Lower leg skin (tissue), 4 donors: ENCODE measurements around the gene P2RX5. TPM values are rescaled to one million over a fixed set of nuclear protein-coding genes. Genes with fewer than 3 reads are reported as not detected.

Experiments
- DNase-seq, 2 donors: peaks; one replicate each; pipeline ENCODE4 v3.0.0-alpha.2; 2019; ENCODE audit warnings: low spot score in 2 of 2
- H3K4me3 ChIP-seq: fragments of 200-600 bp; sonication (generic); 2 replicates; pipeline ENCODE4 v1.5.1; 2017; ENCODE audit warnings: mild to moderate bottlenecking, low read depth; ENCODE audit not compliant: poor library complexity, severe bottlenecking
- CTCF ChIP-seq, 3 donors: fragments of 450-650 bp; IDR thresholded peaks; one replicate each; pipeline ENCODE4 v1.5.1; 2016; ENCODE audit warnings: antibody characterized with exemption in 3 of 3, mild to moderate bottlenecking in 3 of 3, moderate library complexity in 2 of 3
- POLR2A ChIP-seq, 2 donors: fragments of 450-650 bp; IDR thresholded peaks; one replicate each; pipeline ENCODE4 v1.6.1; 2016 to 2017; ENCODE audit warnings: antibody characterized with exemption in 2 of 2, mild to moderate bottlenecking in 1 of 2, moderate library complexity in 1 of 2
- WGBS, 2 donors: methylation state at CpG; one replicate each; pipeline ENCODE4 v1.1.5; 2018; 5-methylcytosine and 5-hydroxymethylcytosine counted together
- intact Hi-C: fragments of 100-400 bp; cut with DNase I; formaldehyde crosslinking; loops from one replicate; pipeline ENCODE4 v1.15.0; 2023; ENCODE audit warnings: low total_unique reads
- total RNA-seq, 4 donors: library from RNA; depleted of rRNA; stranded (reverse); fragments of >200 nt; gene quantifications; one replicate each; pipeline ENCODE4 v1.1.0, GENCODE V29; 2016

Gene P2RX5
- total RNA-seq, 4 donors from 2014 or later = 0.89 TPM; not detected in 3

GRCh38 chr17:3636154-3636907 is 59.6 kb downstream of the P2RX5 start, which contains the start of the genes CTNS and SHPK:
TSS of gene CTNS (plus strand) at chr17:3636760. CDS start at chr17:3640207, 3,447 bp downstream.
TSS of gene SHPK (minus strand) at chr17:3636250. CDS start at chr17:3636219, 31 bp downstream.
- intact Hi-C loops = no loop called here
- H3K4me3 ChIP-seq = peak within 1 kb of the TSS; percentile 80
- TF ChIP-seq POLR2A (IDR thresholded peaks at IDR 0.05) = no peak
- no peak for TF ChIP-seq CTCF (IDR thresholded peaks at IDR 0.05)
- 0% methylated on average over 2 to 55 of the region's 68 CpGs for WGBS, 2 donors
- DNase-seq = peak; percentile 96 to 99

GRCh38 chr17:3635474-3636153 is 60.3 kb downstream of the P2RX5 start:
- no peak for TF ChIP-seq POLR2A (IDR thresholded peaks at IDR 0.05)
- no peak for TF ChIP-seq CTCF (IDR thresholded peaks at IDR 0.05)
- intact Hi-C loops = no loop called here
- whole genome bisulfite sequencing, 2 donors = 23 to 40% methylated on average over 18 to 33 of the region's 38 CpGs
- no peak for DNase-seq
- peak overlapping the region; percentile 80 for H3K4me3 ChIP-seq

- TF ChIP-seq POLR2A (IDR thresholded peaks at IDR 0.05) = no peak
- TF ChIP-seq CTCF (IDR thresholded peaks at IDR 0.05) = no peak
- 92 to 99% methylated on average over 7 of the region's 7 CpGs for WGBS, 2 donors
- intact Hi-C loops = no loop called here
- no peak overlapping the region for H3K4me3 ChIP-seq
- DNase-seq = no peak
These were observed 63.7 kb downstream of the P2RX5 start for GRCh38 chr17:3632287-3632686.

GRCh38 chr17:3630781-3631180 is 65.2 kb downstream of the P2RX5 start:
- DNase-seq = no peak
- WGBS, 2 donors = 90 to 93% methylated on average over 10 of the region's 10 CpGs
- H3K4me3 ChIP-seq = no peak overlapping the region
- TF ChIP-seq POLR2A (IDR thresholded peaks at IDR 0.05) = no peak
- no peak for TF ChIP-seq CTCF (IDR thresholded peaks at IDR 0.05)
- intact Hi-C loops = no loop called here

GRCh38 chr17:3627769-3628167 is 68.2 kb downstream of the P2RX5 start:
- WGBS, 2 donors = 66 to 82% methylated on average over 11 of the region's 11 CpGs
- no peak for TF ChIP-seq CTCF (IDR thresholded peaks at IDR 0.05)
- no peak for TF ChIP-seq POLR2A (IDR thresholded peaks at IDR 0.05)
- DNase-seq = no peak
- intact Hi-C loops = no loop called here
- H3K4me3 ChIP-seq = no peak overlapping the region
